Measurements from ENCODE around the gene U2AF2.
A peak's percentile ranks its signal among the peaks of the same experiment; 100 is the strongest.

Gene U2AF2

DNA sequence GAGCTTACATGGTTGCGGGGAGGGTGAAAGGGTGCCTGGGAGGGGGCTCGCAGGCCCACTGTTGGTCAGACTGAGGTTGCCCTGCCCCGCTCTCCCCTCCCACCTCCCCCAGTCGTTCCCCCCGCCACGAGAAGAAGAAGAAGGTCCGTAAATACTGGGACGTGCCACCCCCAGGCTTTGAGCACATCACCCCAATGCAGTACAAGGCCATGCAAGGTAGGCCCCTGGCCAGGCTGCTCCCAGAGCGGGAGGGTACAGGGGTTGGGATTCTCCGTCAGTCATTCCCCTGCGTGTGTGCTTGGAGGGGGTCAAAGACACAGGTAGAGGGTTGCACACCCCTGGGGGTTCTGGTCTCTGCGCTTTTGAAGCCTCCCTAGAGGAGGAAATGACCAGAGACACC lies 5.6 kb downstream of the U2AF2 start:
- DNase-seq: no peak

DNA sequence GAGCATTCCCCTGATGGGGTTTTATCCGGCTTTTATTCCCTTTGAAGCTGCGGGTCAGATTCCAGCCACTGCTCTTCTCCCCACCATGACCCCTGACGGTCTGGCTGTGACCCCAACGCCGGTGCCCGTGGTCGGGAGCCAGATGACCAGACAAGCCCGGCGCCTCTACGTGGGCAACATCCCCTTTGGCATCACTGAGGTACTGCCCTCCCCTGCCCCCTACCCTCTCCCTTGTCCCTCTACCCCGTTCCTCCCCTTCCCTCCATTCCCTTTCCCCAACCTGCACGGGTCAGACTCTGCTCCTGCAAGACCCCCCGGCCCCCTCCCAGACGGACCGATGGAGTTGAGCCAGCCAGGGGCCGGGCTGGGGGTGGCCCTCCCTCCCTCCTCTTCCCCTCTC lies 6.2 kb downstream of the U2AF2 start:
- no peak for DNase-seq

DNA sequence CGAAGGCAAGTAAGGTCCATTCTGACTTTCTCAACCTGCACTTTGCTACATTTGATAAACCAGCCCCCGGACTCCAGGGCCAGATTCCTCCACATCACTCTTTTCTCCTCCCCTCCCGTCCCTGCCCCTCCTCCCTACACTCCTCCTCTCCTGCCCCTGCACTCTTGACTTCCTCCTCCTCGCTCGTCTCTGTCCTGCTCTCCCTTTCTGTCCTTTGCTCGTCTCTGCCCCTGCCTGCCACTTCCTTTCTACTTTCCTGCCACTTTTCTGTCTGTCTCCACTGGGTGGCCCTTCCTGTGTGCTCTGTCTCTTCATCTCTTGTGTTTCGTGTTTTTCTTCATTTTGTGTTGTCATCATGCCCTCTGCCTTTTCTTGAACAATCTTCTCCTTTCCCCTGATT lies 7.0 kb downstream of the U2AF2 start:
- no peak for DNase-seq

GRCh38 chr19:55663846-55664536 lies 9.2 kb downstream of the U2AF2 start:
- DNase-seq: no peak

GRCh38 chr19:55666343-55667005 lies 11.6 kb downstream of the U2AF2 start:
- no peak for DNase-seq

DNA sequence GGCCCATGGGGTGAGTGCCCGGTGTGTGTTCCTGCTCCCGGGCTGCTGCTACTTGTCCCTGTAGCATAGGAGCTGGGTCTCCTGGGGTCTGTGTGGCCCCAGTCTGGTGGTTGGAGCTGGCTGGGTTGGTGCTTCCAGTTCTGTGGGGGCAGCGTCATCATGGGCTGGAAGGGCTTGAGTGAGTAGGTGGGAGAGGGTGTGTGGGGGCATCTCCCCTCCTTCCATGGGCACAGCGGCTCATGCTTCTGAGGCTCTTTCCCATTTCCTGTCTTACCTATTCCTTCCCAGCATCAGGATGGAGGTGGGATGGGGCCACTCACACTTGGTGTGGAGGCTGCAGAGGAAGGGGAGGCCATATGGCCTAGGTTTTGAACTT lies 12.2 kb downstream of the U2AF2 start:
- DNase-seq: no peak

DNA sequence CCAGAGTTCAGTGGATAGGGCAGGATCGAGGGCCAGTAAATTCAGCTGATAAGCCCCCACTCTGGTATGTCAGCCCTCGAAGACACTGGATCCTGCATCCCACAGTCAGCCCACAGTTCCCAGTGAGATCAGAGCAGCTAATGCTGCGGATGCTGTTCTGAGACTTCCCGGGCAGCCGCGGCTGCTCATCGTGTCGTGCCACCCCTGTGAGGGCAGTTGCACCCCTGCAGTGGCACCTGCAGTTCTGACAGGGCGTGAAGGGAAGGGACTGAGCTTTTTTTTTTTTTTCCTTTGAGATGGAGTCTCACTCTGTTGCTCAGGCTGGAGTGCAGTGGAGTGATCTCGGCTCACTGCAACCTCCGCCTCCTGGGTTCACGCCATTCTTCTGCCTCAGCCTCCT lies 12.7 kb downstream of the U2AF2 start:
- DNase-seq: no peak

- DNase-seq: no peak
Observed at GRCh38 chr19:55667958-55668357, 13.1 kb downstream of the U2AF2 start.

DNA sequence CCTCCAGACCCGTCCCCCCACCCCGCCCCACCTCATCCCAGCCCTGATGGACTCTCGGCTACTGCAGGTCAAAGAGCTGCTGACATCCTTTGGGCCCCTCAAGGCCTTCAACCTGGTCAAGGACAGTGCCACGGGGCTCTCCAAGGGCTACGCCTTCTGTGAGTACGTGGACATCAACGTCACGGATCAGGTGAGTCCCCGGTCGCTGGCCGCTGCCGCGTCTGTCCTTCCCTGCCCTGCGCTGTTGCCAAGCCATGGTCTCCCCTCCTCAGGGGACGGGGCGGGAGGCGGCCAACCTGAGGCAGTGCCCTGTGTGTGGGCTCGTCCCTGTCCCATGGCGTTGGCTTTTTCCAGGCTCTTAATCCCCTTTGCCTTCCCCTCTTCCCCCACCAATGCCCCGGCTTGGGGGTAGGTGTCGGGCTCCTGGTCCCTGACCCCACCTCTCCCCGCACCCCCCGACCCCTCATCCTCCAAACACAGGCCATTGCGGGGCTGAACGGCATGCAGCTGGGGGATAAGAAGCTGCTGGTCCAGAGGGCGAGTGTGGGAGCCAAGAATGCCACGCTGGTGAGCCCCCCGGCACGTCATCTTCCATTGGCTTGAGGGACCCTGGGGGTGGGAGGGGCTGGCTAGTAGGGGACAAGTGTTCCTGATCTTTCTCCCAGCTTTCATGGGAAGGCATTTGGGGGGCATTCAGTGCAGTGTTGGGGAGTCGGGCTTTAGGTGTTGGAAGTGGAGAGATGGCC lies 13.9 kb downstream of the U2AF2 start:
- DNase-seq: no peak

DNA sequence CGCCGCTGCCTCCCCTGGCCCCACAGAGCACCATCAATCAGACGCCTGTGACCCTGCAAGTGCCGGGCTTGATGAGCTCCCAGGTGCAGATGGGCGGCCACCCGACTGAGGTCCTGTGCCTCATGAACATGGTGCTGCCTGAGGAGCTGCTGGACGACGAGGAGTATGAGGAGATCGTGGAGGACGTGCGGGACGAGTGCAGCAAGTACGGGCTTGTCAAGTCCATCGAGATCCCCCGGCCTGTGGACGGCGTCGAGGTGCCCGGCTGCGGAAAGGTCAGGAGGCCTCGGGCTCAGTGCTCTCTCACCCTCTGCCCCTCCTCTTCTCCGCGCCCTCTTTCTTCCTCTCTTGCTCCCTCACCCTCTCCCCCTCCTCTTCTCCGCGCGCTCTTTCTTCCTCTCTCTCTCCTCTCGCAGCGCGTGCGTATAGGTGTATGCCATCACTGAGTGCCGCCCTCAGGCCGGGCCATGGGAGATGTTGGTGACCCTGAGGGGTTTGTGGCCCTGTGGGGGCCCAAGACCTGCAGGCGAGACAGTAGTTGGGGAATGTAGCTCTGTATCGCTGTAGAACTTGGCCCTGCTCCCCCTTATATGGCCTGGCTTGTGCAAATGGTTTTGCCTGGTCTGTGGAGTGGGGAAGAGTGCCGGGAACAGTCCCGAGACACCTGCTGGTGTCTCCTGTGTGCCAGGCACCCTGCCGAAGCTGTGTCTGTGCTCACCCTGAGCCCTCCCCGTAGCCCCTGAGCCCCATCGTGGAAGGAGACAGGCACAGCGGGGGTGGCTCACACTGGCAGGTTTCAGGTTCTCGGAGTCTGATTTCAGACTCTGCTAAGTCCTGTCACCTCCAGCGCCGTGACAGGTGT lies 14.8 kb downstream of the U2AF2 start:
- no peak for DNase-seq

DNA sequence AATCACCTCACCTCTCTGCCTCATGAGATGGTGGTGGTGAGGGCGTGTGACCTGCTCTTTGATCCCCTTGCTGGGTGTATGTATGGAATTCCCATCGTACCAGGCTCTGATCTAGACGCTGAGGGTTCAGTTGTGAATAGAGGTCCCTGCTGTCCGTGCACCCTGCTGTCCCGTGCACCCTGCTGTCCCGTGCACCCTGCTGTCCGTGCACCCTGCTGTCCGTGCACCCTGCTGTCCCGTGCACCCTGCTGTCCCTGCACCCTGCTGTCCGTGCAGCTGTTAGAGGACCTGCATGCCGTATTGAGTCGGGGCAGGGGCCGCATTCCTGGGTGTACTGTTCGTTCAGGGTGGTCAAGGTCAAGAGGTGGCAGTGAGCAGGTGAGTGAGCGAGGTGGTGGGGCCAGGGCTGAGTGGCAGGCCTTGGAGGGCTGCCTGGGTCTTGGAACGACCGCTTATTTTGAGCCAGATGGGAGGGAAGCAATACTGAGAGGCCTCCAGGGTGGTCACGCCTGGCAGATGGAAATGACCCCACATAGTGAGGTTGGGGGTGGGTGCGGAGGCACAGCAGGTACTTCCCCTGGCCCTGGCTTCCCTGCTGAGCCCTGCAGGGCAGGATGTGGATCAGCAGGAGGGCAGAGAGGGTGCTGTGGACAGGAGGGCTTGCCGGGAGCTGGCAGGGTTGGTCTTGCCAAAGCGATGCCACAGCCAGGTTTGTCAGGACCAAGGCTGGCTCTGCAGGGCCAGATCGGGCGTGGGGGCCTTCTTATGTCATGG lies 15.6 kb downstream of the U2AF2 start:
- no peak for DNase-seq

DNA sequence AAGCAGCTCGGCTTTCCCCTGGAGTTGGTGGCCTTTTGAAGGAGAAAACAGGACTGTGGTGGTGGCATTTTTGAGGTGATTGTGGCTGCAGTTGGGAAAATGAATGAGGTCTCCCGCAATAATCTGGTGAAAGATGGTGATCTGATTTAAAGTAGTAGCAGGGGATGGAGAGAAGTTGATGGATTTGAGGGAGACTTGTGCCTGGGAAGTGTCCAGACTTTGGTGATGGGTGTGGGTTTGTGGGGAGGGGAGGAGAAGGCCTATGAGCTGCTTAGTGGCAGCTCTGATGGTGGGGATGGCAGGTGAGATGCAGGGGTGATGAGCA lies 16.2 kb downstream of the U2AF2 start:
- no peak for DNase-seq

DNA sequence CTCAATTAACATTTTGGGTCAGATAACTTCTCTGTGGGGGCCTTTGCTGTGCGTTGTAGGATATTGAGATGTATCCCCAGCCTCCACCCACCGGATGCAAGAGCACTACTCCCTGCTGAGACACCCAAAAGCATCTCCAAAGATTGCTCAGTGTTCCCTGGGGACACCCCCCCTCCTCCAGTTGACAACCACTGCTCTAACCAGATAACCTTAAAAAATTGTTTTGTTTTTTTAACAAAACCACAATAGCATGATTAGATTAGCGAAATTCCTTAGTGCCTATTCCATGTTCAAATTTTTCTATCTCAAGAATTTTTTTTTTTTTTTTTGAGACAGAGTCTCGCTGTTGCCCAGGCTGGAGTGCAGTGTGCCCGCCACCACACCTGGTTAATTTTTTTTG lies 17.6 kb downstream of the U2AF2 start:
- no peak for DNase-seq

GRCh38 chr19:55673465-55673864 lies 18.6 kb downstream of the U2AF2 start:
- DNase-seq: no peak

DNA sequence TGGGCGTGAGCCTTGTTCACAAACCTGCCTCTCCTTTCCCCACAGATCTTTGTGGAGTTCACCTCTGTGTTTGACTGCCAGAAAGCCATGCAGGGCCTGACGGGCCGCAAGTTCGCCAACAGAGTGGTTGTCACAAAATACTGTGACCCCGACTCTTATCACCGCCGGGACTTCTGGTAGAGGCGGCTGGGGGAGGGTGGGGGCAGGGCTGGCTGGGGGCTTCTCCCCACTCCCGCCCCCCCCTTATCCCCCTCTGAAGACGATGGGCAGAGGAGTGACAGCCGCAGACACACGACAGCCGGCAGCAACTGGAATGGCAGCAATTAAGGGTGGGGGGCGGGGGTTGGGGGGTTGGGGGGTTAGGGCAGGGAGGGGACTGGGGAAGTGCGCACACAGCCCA lies 19.1 kb downstream of the U2AF2 start:
- DNase-seq: no peak

DNA sequence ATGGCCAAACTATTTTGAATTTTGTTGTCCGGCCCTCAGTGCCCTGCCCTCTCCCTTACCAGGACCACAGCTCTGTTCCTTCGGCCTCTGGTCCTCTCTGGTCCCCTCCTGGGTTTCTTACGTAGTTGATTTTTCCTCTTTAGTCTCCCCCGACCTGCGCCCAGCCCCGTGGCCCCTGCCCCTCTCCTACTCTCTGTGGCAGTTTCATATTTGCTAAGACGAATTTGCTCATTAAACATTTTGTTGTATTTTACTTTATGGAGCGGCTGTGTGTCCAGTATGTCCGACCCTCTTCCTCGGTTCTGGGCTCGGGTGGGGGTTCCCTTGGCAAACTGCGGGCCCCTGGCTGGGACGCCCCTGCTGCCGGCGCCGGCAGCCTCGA lies 19.6 kb downstream of the U2AF2 start:
- DNase-seq: no peak

DNA sequence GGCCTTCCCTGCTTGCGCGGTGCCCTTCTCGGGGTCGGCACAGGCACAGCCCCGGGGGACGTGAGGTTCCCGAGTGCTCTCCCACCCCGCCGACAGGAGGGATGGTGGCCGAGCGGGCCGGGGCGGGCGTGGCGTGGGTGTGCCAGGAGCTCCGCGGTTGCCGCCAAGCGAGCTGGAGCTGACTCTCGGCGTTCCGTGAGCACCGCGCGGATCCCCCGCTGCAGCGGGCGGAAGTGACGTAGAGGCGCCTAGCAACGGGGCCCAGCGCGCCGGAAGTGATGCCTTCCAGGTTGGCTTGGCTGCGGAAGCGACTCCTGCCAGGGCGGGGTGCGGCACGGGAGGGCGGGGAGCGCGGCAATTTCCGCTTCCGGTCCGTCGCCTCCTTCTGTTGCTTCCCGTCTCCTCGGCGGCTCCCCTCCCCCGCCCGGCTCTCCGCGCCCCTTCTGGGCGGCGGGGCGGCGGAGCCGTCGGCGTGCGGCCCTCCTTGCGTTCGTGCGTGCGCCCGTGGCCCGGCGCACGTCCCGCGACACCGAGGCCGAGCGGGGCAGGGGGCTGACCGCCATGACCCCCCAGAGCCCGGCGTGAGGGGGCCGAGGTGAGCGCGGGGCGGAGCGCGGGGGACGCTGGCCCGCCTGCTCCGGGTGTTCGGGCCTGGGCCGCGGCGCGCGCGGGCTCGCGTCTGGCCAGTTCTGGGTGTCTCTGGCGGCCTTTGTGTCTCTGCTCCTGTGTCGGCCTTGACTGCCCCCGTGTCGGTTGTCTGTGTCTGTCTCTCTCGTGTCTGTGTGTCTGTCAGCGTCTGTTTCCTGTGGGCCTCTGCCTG lies 20.2 kb downstream of the U2AF2 start, which contains the start of gene EPN1:
Gene EPN1, plus strand, starts transcription at position 386 of the 820 bp plus-strand sequence. CDS start 3,402 bp downstream, outside the sequence.
- DNase-seq: peak; percentile 93

GRCh38 chr19:55675661-55676354 lies 21.0 kb downstream of the U2AF2 start:
- no peak for DNase-seq

GRCh38 chr19:55676383-55676782 lies 21.5 kb downstream of the U2AF2 start:
- no peak for DNase-seq

DNA sequence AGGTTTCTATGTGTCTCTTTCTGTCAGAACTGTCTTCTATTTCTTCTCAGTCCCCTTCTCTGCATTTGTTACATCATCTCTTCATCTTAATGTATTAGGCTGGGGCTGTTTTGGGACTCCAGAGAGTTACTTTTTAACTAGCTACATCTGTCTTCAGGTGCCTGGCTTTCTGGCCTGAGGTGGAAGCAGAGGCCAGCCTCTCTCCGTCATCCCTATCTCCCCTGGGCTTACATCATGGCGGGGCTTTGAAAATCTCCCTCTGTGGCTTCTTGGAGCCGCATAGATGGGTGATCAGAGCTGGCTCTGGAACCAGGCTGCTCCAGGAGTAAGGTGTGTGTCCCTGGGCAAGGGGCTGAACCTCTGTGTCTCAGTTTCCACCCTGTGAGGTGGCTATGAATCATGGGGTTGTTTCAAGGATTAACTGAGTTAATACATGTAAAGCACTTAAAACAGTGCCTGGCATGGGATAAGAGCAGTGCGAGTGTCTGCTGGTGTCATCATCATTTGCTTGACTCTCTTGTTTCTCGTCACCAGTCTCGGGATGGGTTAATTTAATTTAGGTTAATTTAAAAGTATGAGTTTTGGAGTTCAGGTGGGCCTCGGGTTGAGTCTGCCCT lies 22.2 kb downstream of the U2AF2 start:
- DNase-seq: no peak
